ENCODE data around the gene PAPLN.

- TF ChIP-seq, protein P1, sequence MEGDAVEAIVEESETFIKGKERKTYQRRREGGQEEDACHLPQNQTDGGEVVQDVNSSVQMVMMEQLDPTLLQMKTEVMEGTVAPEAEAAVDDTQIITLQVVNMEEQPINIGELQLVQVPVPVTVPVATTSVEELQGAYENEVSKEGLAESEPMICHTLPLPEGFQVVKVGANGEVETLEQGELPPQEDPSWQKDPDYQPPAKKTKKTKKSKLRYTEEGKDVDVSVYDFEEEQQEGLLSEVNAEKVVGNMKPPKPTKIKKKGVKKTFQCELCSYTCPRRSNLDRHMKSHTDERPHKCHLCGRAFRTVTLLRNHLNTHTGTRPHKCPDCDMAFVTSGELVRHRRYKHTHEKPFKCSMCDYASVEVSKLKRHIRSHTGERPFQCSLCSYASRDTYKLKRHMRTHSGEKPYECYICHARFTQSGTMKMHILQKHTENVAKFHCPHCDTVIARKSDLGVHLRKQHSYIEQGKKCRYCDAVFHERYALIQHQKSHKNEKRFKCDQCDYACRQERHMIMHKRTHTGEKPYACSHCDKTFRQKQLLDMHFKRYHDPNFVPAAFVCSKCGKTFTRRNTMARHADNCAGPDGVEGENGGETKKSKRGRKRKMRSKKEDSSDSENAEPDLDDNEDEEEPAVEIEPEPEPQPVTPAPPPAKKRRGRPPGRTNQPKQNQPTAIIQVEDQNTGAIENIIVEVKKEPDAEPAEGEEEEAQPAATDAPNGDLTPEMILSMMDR (IDR thresholded peaks at IDR 0.05; ENCODE audit: poor library complexity) = no peak
- no peak for TF ChIP-seq EZH2 (IDR thresholded peaks at IDR 0.05; ENCODE audit: borderline replicate concordance)
Observed at GRCh38 chr14:73188501-73188911, 48.8 kb upstream of the PAPLN start.

Data from hepatocyte (in vitro differentiated cells).